Activated T-cell treated with anti-CD3 and anti-CD28 coated beads, Interleukin-2, amount 50 U/mL, for 24 hours (primary cell): Measurements from ENCODE around the gene PDE4D.
A peak's percentile ranks its signal among the peaks of the same experiment; 100 is the strongest.

Source experiments
- DNase-seq: peaks from one replicate; pipeline ENCODE4 v3.0.0-alpha.2; 2020
- H3K27ac Mint-ChIP-seq: 2 replicates; pipeline ENCODE4 v1.8.0; 2020; ENCODE audit warnings: mild to moderate bottlenecking, mixed read lengths
- H3K27me3 Mint-ChIP-seq: 2 replicates; pipeline ENCODE4 v1.8.0; 2020; ENCODE audit warnings: mixed read lengths
- H3K36me3 Mint-ChIP-seq: 2 replicates; pipeline ENCODE4 v1.8.0; 2020; ENCODE audit warnings: low read depth, mixed read lengths
- H3K4me1 Mint-ChIP-seq: 2 replicates; pipeline ENCODE4 v1.8.0; 2020; ENCODE audit warnings: low read depth, mixed read lengths
- H3K4me3 Mint-ChIP-seq: 2 replicates; pipeline ENCODE4 v1.8.0; 2020; ENCODE audit warnings: mild to moderate bottlenecking, moderate library complexity, mixed read lengths
- H3K9me3 Mint-ChIP-seq: 2 replicates; pipeline ENCODE4 v1.8.0; 2020; ENCODE audit warnings: mixed read lengths

Gene PDE4D

GRCh38 chr5:59139695-59140094 is 753.8 kb downstream of the PDE4D start:
- H3K27ac Mint-ChIP-seq = no peak overlapping the region
- H3K4me3 Mint-ChIP-seq = no peak overlapping the region
- no peaks in the 10 kb centered on the region for H3K9me3 Mint-ChIP-seq
- H3K36me3 Mint-ChIP-seq = no peaks in the 10 kb centered on the region
- DNase-seq = no peak
- no peaks in the 10 kb centered on the region for H3K27me3 Mint-ChIP-seq
- H3K4me1 Mint-ChIP-seq = peaks cover 13% of the 10 kb centered on the region

- Mint-ChIP-seq H3K36me3 (no peaks in the 10 kb centered on the region), H3K27ac (no peak overlapping the region), H3K4me1 (peaks cover 22% of the 10 kb centered on the region), H3K9me3 (no peaks in the 10 kb centered on the region), H3K4me3 (no peak overlapping the region), H3K27me3 (no peaks in the 10 kb centered on the region)
- no peak for DNase-seq
Observed at GRCh38 chr5:59138509-59138908, 755.0 kb downstream of the PDE4D start.

- H3K9me3 Mint-ChIP-seq = no peaks in the 10 kb centered on the region
- no peak for DNase-seq
- no peak overlapping the region for H3K4me3 Mint-ChIP-seq
- H3K27me3 Mint-ChIP-seq = no peaks in the 10 kb centered on the region
- H3K27ac Mint-ChIP-seq = no peak overlapping the region
- H3K36me3 Mint-ChIP-seq = no peaks in the 10 kb centered on the region
- H3K4me1 Mint-ChIP-seq = peaks cover 25% of the 10 kb centered on the region
Observed at GRCh38 chr5:59137846-59138245, 755.7 kb downstream of the PDE4D start.

GRCh38 chr5:59136549-59136948 is 757.0 kb downstream of the PDE4D start:
- no peaks in the 10 kb centered on the region for H3K27me3 Mint-ChIP-seq
- no peak overlapping the region for H3K27ac Mint-ChIP-seq
- H3K4me3 Mint-ChIP-seq = no peak overlapping the region
- no peak for DNase-seq
- peaks cover 27% of the 10 kb centered on the region for H3K4me1 Mint-ChIP-seq
- H3K9me3 Mint-ChIP-seq = no peaks in the 10 kb centered on the region
- H3K36me3 Mint-ChIP-seq = no peaks in the 10 kb centered on the region

- no peaks in the 10 kb centered on the region for H3K9me3 Mint-ChIP-seq
- DNase-seq = no peak
- H3K4me1 Mint-ChIP-seq = peaks cover 38% of the 10 kb centered on the region
- H3K36me3 Mint-ChIP-seq = no peaks in the 10 kb centered on the region
- no peak overlapping the region for H3K4me3 Mint-ChIP-seq
- no peak overlapping the region for H3K27ac Mint-ChIP-seq
- no peaks in the 10 kb centered on the region for H3K27me3 Mint-ChIP-seq
Observed at GRCh38 chr5:59134471-59135163, 758.9 kb downstream of the PDE4D start.

GRCh38 chr5:59133764-59134261 is 759.7 kb downstream of the PDE4D start:
- H3K27me3 Mint-ChIP-seq = no peaks in the 10 kb centered on the region
- no peak for DNase-seq
- H3K27ac Mint-ChIP-seq = no peak overlapping the region
- peaks cover 42% of the 10 kb centered on the region for H3K4me1 Mint-ChIP-seq
- H3K9me3 Mint-ChIP-seq = no peaks in the 10 kb centered on the region
- no peaks in the 10 kb centered on the region for H3K36me3 Mint-ChIP-seq
- no peak overlapping the region for H3K4me3 Mint-ChIP-seq

GRCh38 chr5:59132131-59132530 is 761.4 kb downstream of the PDE4D start:
- Mint-ChIP-seq H3K27me3 (no peaks in the 10 kb centered on the region), H3K4me3 (no peak overlapping the region), H3K4me1 (peaks cover 42% of the 10 kb centered on the region), H3K36me3 (no peaks in the 10 kb centered on the region), H3K9me3 (no peaks in the 10 kb centered on the region), H3K27ac (no peak overlapping the region)
- DNase-seq = no peak

- no peak overlapping the region for H3K4me3 Mint-ChIP-seq
- H3K9me3 Mint-ChIP-seq = no peaks in the 10 kb centered on the region
- no peak overlapping the region for H3K27ac Mint-ChIP-seq
- no peaks in the 10 kb centered on the region for H3K27me3 Mint-ChIP-seq
- no peak for DNase-seq
- peaks cover 42% of the 10 kb centered on the region for H3K4me1 Mint-ChIP-seq
- no peaks in the 10 kb centered on the region for H3K36me3 Mint-ChIP-seq
Observed at GRCh38 chr5:59130431-59130830, 763.1 kb downstream of the PDE4D start.

- H3K27me3 Mint-ChIP-seq = no peaks in the 10 kb centered on the region
- H3K4me3 Mint-ChIP-seq = no peak overlapping the region
- H3K36me3 Mint-ChIP-seq = no peaks in the 10 kb centered on the region
- H3K27ac Mint-ChIP-seq = peak overlapping the region; percentile 42
- DNase-seq = no peak
- H3K9me3 Mint-ChIP-seq = no peaks in the 10 kb centered on the region
- H3K4me1 Mint-ChIP-seq = peaks cover 30% of the 10 kb centered on the region
Observed at GRCh38 chr5:59128646-59129290, 764.8 kb downstream of the PDE4D start.

- no peak for DNase-seq
Observed at GRCh38 chr5:59126708-59127573, 766.6 kb downstream of the PDE4D start.

GRCh38 chr5:59126016-59126707 is 767.4 kb downstream of the PDE4D start:
- DNase-seq = no peak
- H3K4me1 Mint-ChIP-seq = peaks cover 14% of the 10 kb centered on the region
- no peaks in the 10 kb centered on the region for H3K27me3 Mint-ChIP-seq
- H3K9me3 Mint-ChIP-seq = no peaks in the 10 kb centered on the region
- no peak overlapping the region for H3K4me3 Mint-ChIP-seq
- no peaks in the 10 kb centered on the region for H3K36me3 Mint-ChIP-seq
- no peak overlapping the region for H3K27ac Mint-ChIP-seq

More at GRCh38 chr5:59126708-59127573, 766.6 kb downstream of the PDE4D start:
- Mint-ChIP-seq H3K27me3 (no peaks in the 10 kb centered on the region), H3K9me3 (no peaks in the 10 kb centered on the region), H3K4me3 (no peak overlapping the region), H3K27ac (no peak overlapping the region), H3K4me1 (peaks cover 20% of the 10 kb centered on the region), H3K36me3 (no peaks in the 10 kb centered on the region)

- Mint-ChIP-seq H3K9me3 (no peaks in the 10 kb centered on the region), H3K36me3 (no peaks in the 10 kb centered on the region), H3K4me1 (peaks cover 6% of the 10 kb centered on the region), H3K27me3 (no peaks in the 10 kb centered on the region), H3K27ac (no peak overlapping the region), H3K4me3 (no peak overlapping the region)
- no peak for DNase-seq
Observed at GRCh38 chr5:59125011-59125961, 768.2 kb downstream of the PDE4D start.
